Skeletal muscle tissue (tissue), 5 donors: ENCODE measurements around the gene AKAP8. TPM values are rescaled to one million over a fixed set of nuclear protein-coding genes. Genes with fewer than 3 reads are reported as not detected.

ENCODE experiments used
- H3K27ac ChIP-seq: one replicate; pipeline ENCODE4 v1.7.0; 2013; ENCODE audit warnings: mild to moderate bottlenecking, low read depth, low read length, inconsistent platforms
- H3K27me3 ChIP-seq, 3 donors: one replicate each; pipeline ENCODE4 v1.7.0; 2013; ENCODE audit warnings: low read length in 3 of 3; ENCODE audit not compliant: control insufficient read depth in 3 of 3, insufficient read depth in 3 of 3
- H3K36me3 ChIP-seq, 3 donors: one replicate each; pipeline ENCODE4 v1.7.0; 2013; ENCODE audit warnings: low read length in 3 of 3; ENCODE audit not compliant: control insufficient read depth in 3 of 3, insufficient read depth in 3 of 3
- H3K4me1 ChIP-seq, 3 donors: one replicate each; pipeline ENCODE4 v1.7.0; 2013; ENCODE audit warnings: low read length in 3 of 3, mild to moderate bottlenecking in 3 of 3; ENCODE audit not compliant: control insufficient read depth in 3 of 3, insufficient read depth in 3 of 3
- H3K4me3 ChIP-seq, 3 donors: one replicate each; pipeline ENCODE4 v1.7.0; 2013; ENCODE audit warnings: low read length in 3 of 3
- H3K9ac ChIP-seq, 3 donors: one replicate each; pipeline ENCODE4 v1.7.0; 2013; ENCODE audit warnings: low read length in 3 of 3, mild to moderate bottlenecking in 3 of 3, moderate library complexity in 2 of 3, low read depth in 1 of 3
- H3K9me3 ChIP-seq, 3 donors: one replicate each; pipeline ENCODE4 v1.7.0; 2013; ENCODE audit warnings: low read length in 3 of 3; ENCODE audit not compliant: control insufficient read depth in 3 of 3
- small RNA-seq: library from RNA; depleted of rRNA; stranded (forward); fragments of <200 nt; gene quantifications from one replicate; pipeline ENCODE3, GENCODE V24; 2014
- total RNA-seq: library from RNA; depleted of rRNA; stranded (reverse); fragments of >200 nt; gene quantifications from one replicate; pipeline ENCODE4 v1.2.3, GENCODE V29; 2014
- donor health status: Osteomylitis.

The AKAP8 gene
- total RNA-seq, 1 donor from 2014 or later: 13.6 TPM

- Histone ChIP-seq H3K9me3 (no peaks in the 10 kb centered on the region), H3K4me1 (peaks cover 50 to 61% (median 52%) of the 10 kb centered on the region in 3 donors), H3K9ac (peak overlapping the region in 1 of 3 donors; percentile 19), H3K36me3 (no peaks in the 10 kb centered on the region), H3K4me3 (peak overlapping the region in 1 of 3 donors; percentile 27), H3K27me3 (no peaks in the 10 kb centered on the region), H3K27ac (no peak overlapping the region)
Observed at GRCh38 chr19:15313649-15314279, 65.8 kb downstream of the AKAP8 start.

DNA sequence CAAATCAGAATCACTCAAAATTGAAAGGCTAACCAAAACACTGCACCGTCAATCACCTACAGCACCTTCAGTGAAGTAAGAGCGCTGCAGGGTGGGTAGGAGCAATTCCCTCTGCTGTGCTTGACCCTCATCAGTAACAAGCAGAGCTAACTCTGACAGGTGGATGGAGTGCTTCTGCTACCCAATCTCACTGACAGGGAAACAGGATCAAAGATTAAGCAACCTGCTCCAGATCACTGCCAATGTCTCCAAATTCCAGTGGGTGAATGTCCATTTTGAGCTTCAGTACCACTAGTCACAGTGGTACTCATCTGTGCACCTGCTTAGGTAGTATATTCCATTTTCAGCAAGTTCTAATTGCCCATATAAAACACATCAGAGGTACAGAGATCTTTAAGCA lies 72.4 kb downstream of the AKAP8 start:
- Histone ChIP-seq H3K36me3 (no peaks in the 10 kb centered on the region), H3K9me3 (no peaks in the 10 kb centered on the region), H3K27ac (no peak overlapping the region), H3K4me1 (peaks cover 46 to 68% (median 52%) of the 10 kb centered on the region in 3 donors), H3K9ac (no peak overlapping the region), H3K4me3 (no peak overlapping the region), H3K27me3 (no peaks in the 10 kb centered on the region)

GRCh38 chr19:15305582-15306334 lies 73.8 kb downstream of the AKAP8 start:
- Histone ChIP-seq H3K9ac (no peak overlapping the region), H3K27me3 (no peaks in the 10 kb centered on the region), H3K27ac (no peak overlapping the region), H3K9me3 (no peaks in the 10 kb centered on the region), H3K4me1 (peaks cover 49 to 66% (median 52%) of the 10 kb centered on the region in 3 donors), H3K4me3 (no peak overlapping the region), H3K36me3 (no peaks in the 10 kb centered on the region)

GRCh38 chr19:15304140-15304705 lies 75.4 kb downstream of the AKAP8 start:
- Histone ChIP-seq H3K36me3 (no peaks in the 10 kb centered on the region), H3K9me3 (no peaks in the 10 kb centered on the region), H3K27ac (peak overlapping the region; percentile 46), H3K27me3 (no peaks in the 10 kb centered on the region), H3K4me1 (peaks cover 48 to 71% (median 54%) of the 10 kb centered on the region in 3 donors), H3K4me3 (peak overlapping the region; percentile 2 to 36 (median 30)), H3K9ac (no peak overlapping the region)

Small RNAs within 50 kb of the gene (small RNA-seq; reads per million reads assigned to genes)
- not detected for gene AC005776.1

Other genes starting within 250 kb of the AKAP8 start
- gene NOTCH3, start 178.8 kb downstream of the AKAP8 start, total RNA-seq: 77.8 TPM
- gene EPHX3, start 147.3 kb downstream of the AKAP8 start, total RNA-seq: not detected
- 9.4 TPM for gene BRD4, start 47.2 kb downstream of the AKAP8 start, total RNA-seq
- gene AKAP8L, start 39.2 kb upstream of the AKAP8 start, total RNA-seq: 39.1 TPM
- gene WIZ, start 70.2 kb upstream of the AKAP8 start, total RNA-seq: 3.7 TPM
- 0.52 TPM for gene RASAL3, start 84.8 kb upstream of the AKAP8 start, total RNA-seq
- not detected for gene PGLYRP2, start 99.7 kb upstream of the AKAP8 start, total RNA-seq
- gene CYP4F22, start 128.7 kb upstream of the AKAP8 start, total RNA-seq: not detected
- gene CYP4F8, start 235.4 kb upstream of the AKAP8 start, total RNA-seq: not detected